GM08714 (cell line): Measurements from ENCODE around the gene USP3.

Experiments
- H3K4me3 ChIP-seq: fragments of 200-500 bp; sonication (Bioruptor generic); 2 replicates; pipeline ENCODE4 v1.5.1; 2014; ENCODE audit warnings: mild to moderate bottlenecking, low read length, inconsistent platforms
- ZNF274 ChIP-seq: IDR thresholded peaks from 2 replicates; pipeline ENCODE4 v1.6.1; 2012; ENCODE audit warnings: mild to moderate bottlenecking, low read depth, low read length

Gene USP3

GRCh38 chr15:63553388-63553791 is 49.0 kb downstream of the USP3 start:
- H3K4me3 ChIP-seq: no peak overlapping the region
- no peak for TF ChIP-seq ZNF274

GRCh38 chr15:63554337-63554927 is 50.0 kb downstream of the USP3 start:
- TF ChIP-seq ZNF274: no peak
- no peak overlapping the region for H3K4me3 ChIP-seq

GRCh38 chr15:63555507-63555906 is 51.1 kb downstream of the USP3 start:
- H3K4me3 ChIP-seq: no peak overlapping the region

GRCh38 chr15:63556246-63556645 is 51.9 kb downstream of the USP3 start:
- TF ChIP-seq ZNF274: no peak

More at GRCh38 chr15:63555507-63555906, 51.1 kb downstream of the USP3 start:
- no peak for TF ChIP-seq ZNF274

GRCh38 chr15:63556736-63557135 is 52.3 kb downstream of the USP3 start:
- no peak for TF ChIP-seq ZNF274

More at GRCh38 chr15:63556246-63556645, 51.9 kb downstream of the USP3 start:
- no peak overlapping the region for H3K4me3 ChIP-seq

GRCh38 chr15:63559753-63560152 is 55.4 kb downstream of the USP3 start:
- H3K4me3 ChIP-seq: no peak overlapping the region
- TF ChIP-seq ZNF274: no peak

More at GRCh38 chr15:63556736-63557135, 52.3 kb downstream of the USP3 start:
- H3K4me3 ChIP-seq: no peak overlapping the region

GRCh38 chr15:63560741-63561448 is 56.5 kb downstream of the USP3 start:
- TF ChIP-seq ZNF274: no peak
- no peak overlapping the region for H3K4me3 ChIP-seq

GRCh38 chr15:63564093-63564492 is 59.7 kb downstream of the USP3 start:
- no peak for TF ChIP-seq ZNF274
- H3K4me3 ChIP-seq: no peak overlapping the region

GRCh38 chr15:63565536-63566186 is 61.3 kb downstream of the USP3 start:
- no peak overlapping the region for H3K4me3 ChIP-seq
- TF ChIP-seq ZNF274: no peak

GRCh38 chr15:63572749-63573464 is 68.5 kb downstream of the USP3 start:
- no peak overlapping the region for H3K4me3 ChIP-seq
- no peak for TF ChIP-seq ZNF274

GRCh38 chr15:63573533-63573932 is 69.1 kb downstream of the USP3 start:
- no peak overlapping the region for H3K4me3 ChIP-seq
- TF ChIP-seq ZNF274: no peak

- TF ChIP-seq ZNF274: no peak
Observed at GRCh38 chr15:63575312-63575711, 70.9 kb downstream of the USP3 start.

GRCh38 chr15:63576441-63576840 is 72.0 kb downstream of the USP3 start:
- no peak for TF ChIP-seq ZNF274
- H3K4me3 ChIP-seq: no peak overlapping the region

More at GRCh38 chr15:63575312-63575711, 70.9 kb downstream of the USP3 start:
- no peak overlapping the region for H3K4me3 ChIP-seq

- no peak overlapping the region for H3K4me3 ChIP-seq
Observed at GRCh38 chr15:63582179-63582578, 77.8 kb downstream of the USP3 start.

More at GRCh38 chr15:63582179-63582578, 77.8 kb downstream of the USP3 start:
- no peak for TF ChIP-seq ZNF274
